ENCODE results near the gene PTPN18.

- TF ChIP-seq POLR2A (IDR thresholded peaks at IDR 0.05) = no peak
- TF ChIP-seq CTCF (IDR thresholded peaks at IDR 0.05) = no peak
Measured at GRCh38 chr2:130378206-130378897, 22.5 kb downstream of the PTPN18 start.
